UCSD-AML1 (cell line): ENCODE results near the gene FADS6.

Source experiments
- DNase-seq: peaks from one replicate; lab custom pipeline; 2025; ENCODE audit not compliant: unreplicated experiment; lab: John Stamatoyannopoulos, UW

FADS6 gene

DNA sequence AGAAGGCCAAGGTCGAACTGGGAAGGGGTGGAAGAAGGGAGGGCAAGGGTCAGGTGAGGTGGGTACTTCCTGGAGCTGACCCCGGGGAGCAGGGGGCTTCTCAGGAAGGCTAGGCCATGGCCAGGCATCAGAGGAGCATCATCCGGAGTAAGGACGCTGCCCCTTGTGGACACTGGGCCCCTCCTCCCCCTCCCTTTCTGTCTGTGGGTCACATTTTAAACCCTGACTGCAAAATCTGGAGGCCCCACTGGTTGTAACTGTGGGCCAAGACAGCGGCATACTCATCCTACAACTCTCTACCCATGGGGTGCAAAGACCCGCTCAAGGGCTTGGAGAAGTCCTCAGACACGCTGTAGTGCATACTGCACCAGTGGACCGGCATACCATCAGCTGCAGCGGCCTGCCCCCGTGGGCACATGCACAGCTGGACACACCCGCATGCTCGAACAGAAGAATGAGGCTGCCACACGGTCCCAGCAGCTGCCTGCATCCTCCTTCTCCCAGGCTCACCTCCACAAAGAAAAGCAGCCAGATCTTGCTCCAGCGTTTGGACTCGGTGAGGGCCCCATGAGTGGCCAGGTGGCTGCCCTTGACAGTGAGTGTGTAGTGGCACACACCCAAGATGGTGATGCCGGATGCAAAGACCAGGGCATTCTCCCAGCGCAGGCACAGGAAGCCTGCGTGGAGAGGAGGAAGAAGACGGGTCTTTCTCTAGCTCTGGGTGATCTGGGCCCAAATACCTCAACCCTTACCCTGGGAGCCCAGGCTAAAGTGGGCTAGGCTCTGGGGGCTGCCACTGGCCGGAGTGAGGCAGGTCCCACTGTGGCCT, 1.2 kb downstream of the FADS6 start:
- no peak for DNase-seq

DNA sequence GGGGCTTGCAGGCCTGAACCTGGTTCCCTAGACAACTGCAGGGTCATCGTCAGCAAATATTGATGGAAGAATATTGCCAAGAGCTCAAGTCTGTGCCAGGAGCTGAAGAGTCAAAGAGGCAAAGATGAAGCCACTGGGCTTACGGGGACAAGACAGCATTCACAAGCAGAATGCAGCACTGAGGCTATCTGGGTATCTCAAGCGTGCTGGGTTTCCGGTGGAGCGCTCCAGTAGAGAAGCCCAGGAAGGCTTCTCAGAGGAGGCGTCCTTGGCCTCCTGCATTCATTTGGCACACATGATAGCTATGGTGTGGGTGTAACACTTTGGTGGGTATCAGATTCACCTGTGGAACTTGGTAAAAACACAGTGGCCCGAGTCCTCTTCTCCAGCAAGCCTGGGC, 2.9 kb downstream of the FADS6 start:
- DNase-seq = no peak

DNA sequence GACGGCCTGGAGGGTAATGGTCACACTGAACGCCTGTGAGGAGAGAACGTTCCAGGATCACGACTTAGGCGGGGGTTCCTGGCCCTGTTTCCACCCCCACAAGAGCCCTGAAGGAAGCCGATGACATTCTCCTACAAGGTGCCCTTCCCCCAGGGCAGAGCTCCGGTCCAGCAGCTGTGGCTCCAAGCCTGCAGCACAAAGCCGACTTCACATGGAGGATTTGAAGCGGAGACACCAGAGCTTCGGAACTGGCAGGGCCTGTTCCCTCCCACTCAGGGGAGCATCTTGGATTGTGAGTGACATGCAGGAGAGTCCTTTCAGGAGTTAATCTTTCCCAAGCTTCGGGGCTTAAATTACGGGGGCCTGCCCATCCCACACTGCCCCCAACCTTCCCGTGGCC, 5.0 kb downstream of the FADS6 start:
- no peak for DNase-seq

DNA sequence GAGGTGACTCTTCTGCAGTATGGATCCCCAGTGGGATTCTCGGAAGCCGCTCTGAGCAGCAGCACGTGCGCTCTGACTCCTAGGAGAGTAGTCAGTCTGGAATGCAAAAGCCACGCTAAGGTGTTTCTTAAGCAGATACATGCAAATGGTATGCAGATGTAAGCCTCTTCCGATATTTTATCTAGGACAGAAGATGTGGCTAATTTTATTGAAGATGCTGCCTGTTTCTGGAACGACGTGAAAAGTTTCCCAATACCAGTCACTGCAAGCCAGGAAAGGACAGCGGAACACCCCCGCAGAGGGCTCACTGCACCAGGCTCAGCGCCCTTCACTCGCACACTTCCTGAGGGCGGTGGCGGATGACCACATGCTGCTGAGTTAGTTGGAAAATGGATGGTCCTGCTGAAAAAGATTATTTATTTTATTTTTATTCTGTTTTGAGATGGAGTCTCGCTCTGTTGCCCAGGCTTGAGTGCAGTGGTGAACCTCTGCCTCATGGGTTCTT, 10.1 kb downstream of the FADS6 start:
- peak; percentile 42 for DNase-seq

DNA sequence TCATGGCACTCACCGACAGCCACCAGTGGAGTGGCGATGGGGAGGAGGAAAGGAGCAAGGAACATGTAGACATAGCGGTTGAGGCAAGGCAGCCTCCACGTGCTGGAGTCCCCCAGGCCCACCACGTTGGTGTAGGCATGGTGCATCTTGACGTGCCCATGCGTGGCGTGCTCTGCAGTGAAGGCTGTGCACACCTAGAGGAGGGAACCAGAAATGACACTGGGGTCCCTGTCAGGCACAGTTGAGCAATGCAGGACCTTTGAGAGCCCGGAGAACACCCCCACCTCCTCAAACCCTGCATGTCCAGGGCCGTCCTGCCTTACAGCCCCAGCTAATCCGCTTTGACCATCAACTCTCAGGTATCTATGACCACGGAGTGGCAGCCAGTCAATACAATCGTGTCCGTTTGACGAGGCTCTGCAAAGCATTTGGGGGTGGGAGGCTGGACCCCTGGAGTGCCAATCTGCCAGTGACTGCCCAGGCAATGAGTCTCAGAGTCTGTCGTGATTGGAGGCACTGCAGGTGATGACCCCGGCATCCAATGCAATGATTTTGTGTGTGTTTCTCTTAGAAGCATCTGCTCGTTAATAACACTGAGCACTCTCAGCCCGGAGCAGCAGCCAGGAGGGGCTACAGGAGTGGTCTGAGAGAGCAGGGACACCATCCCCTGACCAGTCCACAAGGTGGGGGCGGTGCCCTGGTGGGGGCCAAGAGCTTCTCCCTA, 10.8 kb downstream of the FADS6 start:
- no peak for DNase-seq

DNA sequence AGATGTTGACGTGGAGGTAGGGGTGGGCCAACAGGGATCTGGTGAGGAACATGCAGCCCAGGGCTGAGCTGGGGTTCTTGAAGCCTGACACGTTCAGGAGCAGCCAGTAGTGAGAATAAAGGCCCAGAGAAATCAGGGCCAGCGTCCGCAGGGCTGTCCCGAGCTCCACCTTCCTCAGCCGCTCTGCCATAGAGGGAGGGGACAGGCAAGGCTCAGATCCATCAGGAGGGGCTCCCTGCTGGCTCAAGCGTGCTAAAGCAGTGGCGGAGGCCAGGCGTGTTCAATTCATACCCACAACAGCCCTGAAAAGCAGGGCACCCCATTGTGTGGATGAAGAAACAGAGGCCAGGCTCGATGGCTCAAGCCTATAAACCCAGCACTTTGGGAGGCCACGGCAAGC, 12.4 kb downstream of the FADS6 start:
- no peak for DNase-seq

DNA sequence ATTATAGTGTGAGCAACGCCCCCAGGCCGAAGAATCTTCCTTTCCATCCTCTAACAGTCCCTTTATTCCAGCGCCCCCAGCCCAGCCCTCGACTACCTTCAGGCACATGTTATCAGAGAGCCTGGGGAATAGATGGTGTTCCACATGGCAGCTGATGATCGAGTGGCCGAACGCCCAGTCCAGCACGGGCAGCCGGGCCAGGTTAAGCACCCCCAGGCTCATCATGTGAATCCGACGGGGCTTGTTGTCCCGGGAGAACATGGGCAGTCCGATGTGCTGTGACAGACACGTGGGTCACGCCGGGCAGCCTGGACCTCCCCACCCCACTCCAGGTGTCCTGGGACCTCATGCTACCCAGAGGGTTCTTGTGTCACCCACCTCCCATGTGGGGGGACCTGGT, 14.1 kb downstream of the FADS6 start:
- no peak for DNase-seq

DNA sequence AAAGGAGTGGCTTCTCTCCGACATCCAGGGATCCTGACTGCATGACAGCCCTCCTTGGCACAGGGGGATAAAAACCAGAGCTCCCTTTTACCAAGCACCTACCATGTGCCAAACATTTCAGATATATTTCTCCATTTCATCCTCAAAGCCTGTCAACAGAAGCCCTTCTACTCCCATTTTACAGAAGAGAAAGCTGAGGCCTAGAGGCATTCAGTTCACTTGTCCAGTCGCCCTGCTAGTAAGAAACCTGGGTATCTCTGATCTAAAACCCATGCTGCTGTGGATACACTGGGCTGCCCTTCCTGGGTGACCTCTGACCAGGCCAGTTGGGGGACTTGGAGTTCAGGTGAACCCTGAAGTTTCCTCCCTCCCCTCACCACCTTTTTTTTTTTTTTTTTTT, 14.8 kb downstream of the FADS6 start:
- no peak for DNase-seq

DNA sequence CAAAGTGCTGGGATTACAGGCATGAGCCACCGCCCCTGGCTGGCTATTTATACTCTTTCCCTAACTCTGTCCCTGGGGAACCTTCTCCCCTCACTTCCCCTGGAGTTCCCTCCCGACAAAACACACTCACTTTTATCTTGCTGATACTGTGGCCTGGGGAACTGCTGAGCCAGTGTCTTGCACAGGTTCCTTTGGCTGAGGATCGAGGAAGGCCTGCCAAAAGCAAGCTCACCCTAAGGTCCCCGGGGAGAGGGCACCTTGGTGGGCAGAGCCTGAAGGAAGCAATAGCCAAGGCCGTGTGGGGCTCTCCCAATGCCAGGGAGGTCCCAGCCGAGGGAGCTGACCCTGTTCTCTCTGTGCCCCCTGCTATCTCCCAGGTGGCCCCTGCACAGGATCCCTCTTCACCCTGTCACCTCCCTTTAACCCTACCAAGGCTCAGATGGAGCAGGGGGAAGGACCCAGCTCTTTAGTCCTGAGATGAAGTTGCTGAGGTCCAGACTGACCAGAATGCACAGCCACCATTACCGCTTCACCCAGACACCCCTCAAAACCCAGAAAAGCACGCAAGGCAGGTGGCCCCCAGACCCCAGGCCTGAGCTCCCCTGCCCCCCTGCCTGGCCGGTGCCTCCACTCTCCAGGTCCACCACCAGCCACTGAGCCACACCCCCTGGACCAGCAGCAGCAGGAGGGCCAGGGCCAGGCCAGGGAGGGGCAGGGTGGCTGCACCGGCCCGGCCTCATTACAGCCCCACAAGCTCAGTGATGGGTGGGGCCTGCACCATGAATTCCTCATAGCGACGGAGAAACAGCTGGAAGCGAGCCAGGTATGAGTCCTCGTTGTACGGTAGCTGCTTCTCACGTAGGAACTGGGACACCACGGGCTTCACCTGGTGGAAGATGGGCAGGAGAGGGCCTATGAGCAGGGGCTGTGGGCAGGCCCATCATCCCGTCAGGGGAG, 15.6 kb downstream of the FADS6 start:
- no peak for DNase-seq

DNA sequence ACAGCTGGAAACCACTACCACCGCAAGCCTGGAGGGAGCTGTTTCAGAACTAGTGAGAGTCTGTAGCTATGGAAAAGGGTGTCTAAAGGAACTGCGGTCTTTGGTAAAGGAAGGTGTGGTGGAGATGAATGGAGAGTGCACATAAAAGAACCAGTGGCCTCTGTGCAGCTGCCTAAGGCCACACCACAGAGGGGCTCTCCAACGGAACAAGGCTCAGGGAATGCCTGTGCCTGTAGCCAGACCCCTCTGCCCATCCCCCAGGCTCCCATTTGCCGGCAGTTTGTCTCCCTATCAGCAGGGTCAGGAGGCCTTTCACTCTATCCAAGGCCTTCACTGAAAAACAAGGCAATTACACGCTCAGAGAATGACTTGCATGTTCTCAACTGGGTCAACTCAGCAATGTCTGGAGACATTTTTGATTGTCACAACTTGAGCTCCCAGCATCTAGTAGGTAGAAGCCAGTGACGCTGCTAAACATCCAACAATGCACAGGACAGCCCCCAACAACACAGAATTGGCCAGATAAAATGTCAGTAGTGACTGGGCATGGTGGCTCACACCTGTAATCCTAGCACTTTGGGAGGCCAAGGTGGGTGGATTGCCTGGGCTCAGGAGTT, 17.3 kb downstream of the FADS6 start:
- DNase-seq = no peak

DNA sequence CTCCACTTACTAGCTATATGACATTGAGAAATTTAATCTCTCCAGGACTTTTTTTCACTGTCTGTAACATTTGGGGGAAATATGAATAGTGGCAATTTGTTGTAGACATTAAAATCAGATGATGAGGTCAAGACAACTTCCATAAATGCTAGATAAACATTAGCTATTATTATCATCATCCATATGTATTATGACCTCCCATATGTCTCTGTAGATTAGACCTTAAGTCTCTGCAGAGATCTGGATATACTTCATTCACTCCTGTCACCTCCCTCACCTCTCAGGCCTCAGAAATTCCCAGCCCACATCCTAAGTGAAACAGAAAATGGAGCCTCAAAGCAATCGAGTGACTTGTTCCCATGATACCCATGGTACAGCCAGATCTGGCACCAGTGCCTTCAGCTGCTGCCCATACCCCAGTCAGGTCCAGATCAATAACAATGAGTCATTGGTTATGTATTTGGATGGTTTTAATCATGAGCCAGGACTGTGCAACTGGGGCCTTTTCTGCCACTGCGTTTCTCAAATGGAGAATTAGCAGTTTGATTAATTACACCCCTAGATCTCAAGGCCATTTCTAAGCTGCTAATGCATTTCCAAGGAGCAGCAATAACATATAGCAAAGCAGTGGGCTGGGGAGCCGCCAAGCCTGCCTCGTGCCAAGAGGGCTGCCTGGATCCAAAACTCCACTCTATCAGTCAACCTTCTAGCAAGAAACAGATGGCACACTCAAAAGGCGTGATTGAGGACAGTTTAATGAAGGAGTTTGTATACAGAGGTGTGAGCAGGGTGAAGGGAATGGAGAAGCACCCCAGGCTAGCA, 18.1 kb downstream of the FADS6 start:
- DNase-seq = no peak

DNA sequence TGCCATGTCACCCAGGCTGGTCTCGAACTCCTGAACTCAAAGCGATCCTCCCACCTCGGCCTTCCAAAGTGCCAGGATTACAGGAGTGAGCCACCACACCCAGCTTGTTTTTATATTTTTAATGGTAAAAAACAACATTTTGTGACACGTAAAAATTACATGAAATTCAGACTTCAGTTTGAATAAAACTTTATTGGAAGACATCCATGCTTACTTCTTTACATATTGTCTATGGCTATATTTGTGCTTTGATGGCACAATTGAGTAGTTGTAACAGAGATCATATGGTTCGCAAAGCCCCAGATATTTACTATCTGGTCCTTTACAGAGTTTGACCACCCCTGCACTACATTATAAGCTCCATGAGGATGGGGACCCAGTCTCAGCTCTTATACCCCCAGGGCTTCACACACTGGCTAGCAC, 18.8 kb downstream of the FADS6 start:
- no peak for DNase-seq

DNA sequence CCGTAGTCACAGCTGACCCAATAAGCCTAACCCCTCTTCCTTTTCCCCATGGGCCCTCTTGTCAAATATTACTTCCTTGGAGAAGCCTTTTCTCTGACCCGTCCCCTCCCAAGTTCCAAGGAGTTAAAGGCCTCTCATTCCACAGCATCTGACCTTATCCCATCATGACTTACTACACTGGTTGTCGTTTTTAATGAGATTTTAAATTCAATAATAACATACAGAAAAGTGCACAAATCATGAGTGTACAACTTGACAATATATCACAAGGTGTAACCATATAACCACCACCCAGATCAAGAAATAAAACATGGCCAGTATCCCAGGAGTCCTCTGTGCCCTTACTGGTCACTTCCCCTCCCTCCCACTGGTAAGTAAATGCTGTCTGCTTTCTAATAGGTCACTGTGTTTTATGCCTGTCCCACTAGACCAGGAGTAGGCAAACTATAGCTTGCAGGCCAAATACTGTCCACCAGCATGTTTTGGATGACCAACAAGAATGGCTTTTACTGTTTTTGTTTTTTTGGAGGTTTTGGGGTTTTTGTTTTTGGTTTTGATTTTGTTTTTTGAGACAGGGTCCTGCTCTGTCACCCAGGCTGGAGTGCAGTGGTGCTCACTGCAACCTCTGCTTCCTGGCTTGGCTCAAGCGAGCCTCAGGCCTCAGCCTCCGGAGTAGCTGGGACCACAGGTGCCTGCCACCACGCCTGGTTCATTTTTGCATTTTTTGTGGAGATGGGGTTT, 19.4 kb downstream of the FADS6 start:
- DNase-seq = no peak

DNA sequence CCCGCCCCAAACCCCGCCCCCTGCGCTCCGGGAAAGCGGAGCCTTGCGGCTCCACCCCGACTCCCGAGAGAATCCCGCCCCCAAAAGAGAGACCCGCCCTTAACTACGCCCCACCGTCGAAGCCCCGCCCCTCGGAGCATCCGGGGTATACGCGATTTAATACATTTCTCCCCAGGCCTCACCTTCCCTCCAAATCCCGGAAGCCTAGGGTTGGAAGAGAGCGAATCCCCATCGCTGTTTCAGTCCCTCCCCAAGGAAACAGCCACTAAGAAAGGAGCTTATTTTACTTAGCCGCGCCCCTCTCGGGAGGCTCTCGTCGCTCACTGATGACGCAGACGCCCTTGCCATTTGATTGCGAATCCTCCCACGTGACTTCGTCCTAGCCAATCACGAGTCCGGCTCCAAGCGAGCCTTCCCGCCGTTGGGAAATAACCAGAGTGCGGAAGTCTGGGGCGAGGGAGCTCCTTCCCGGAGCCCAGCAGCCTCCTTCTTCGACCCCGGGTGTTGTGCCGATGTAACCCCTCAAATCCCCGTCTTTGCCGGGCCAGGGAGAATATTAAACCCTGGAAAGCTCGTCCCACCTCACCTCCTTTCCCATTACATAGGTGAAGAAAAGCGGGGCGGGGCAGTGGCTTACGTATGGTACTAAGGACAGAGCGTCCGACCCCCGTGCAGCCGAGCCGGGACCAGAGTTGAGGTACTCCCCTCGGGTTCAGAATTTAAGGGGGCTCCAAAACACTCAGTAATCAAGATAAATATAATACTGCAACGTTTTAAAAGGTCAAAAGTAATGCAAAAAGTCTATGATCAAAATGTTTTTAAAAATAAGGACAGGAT, 20.2 kb downstream of the FADS6 start:
- peak; percentile 100 for DNase-seq

DNA sequence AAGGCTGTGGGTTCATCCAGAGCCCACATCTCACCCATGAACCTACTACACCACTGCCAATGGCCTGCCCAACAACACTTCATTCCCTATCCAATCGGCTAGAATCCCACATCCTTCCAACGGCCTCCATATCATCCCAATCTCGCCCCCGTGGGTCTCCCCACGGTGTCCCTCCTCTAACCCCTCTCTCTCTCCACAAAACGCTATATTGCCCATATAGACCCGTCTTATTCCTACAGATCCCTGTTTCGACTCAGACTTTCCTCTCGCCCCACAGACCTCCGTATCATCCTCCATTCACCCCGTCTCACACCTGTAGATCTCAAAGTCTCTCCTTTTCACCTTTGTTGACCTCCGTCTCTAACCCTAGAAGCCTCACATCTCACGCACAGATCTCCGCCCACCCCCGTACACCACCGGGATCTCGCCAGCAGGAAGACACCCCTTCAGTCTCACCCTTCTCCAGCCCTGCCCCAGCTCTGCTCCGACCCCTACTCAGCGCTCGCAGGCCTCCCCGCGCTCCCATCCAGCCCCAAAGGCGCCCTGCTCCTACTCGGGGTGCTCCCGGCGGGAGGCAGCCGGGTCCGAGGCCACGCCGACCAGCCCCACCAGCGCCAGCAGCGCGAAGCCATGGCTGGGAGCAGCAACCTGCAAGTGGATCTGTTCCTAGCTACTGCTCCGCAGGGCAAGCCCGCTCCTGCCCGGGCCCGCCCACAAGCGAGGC, 21.0 kb downstream of the FADS6 start, which contains the start of gene FDXR:
Gene FDXR (minus strand): TSS at position 682 of the 724 bp plus-strand sequence. CDS start 50 bp downstream, at position 632.
- no peak for DNase-seq

DNA sequence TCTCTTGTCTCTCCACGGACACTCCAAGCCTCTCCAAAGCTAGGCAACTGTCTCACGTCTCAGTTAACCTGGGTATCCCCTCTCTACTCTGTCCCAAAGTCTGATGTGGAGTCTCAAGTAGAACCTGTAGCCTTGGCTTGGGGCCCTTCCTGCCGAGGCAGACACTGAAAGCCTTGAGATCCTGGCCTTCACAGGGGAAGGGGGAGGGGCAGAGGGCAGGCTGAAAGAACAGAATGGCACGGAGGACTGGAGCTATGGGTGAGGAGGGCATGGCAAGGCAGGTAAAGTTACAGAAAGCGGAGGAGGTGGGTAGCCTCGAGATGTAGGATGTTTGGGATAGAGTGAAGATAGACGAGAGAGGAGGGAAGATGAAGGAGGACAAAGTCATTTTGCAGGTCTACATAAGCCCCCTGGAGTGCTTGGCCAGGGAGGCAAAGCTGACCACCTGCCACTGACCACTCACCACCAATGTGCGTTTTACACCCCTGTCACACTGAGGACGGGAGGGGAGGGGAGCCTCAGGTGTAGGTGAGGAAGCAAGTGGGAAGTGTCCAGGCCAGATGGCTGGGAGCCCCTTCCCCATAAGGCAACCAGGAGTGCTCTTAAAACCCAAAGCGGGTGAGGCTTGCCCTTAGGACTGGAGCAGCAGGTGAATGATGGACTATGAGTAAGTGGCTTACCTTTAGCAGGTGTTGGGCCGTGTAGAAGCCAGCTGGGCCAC, 21.9 kb downstream of the FADS6 start:
- no peak for DNase-seq

DNA sequence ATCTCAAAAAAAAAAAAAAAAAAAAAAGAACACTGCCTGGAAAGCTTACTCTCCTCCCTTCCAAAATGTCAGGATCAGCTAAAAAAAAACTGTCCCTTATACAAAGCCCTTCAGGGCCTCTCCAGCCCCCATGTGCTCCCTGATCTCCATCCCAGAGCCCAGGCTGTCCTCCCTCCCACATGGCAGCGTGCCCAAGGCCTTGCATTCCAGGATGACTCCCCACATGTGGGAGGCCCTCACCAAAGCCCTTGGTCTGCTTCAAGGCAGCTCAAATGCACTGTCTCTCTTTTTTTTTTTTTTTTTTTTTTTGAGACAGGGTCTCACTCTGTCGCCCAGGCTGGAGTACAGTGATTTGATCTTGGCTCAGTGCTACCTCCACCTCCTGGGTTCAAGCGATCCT, 22.9 kb downstream of the FADS6 start:
- DNase-seq = no peak
